Subcutaneous adipose tissue (tissue), 4 donors: Measurements from ENCODE around the gene GALNT11. TPM values are rescaled to one million over a fixed set of nuclear protein-coding genes. Genes with fewer than 3 reads are reported as not detected.

Experiments used
- CTCF ChIP-seq: fragments of 450-650 bp; IDR thresholded peaks from one replicate; pipeline ENCODE4 v1.5.1; 2016; ENCODE audit warnings: low read depth, mild to moderate bottlenecking, control low read depth, antibody characterized with exemption, moderate library complexity
- total RNA-seq, 4 donors: library from RNA; depleted of rRNA; stranded (reverse); fragments of >200 nt; gene quantifications; one replicate each; pipeline ENCODE4 v1.1.0, GENCODE V29; 2016

GALNT11 gene
- total RNA-seq, result 10 to 100 TPM; 42.6 to 55.9 (median 48.4) TPM

- no peak for TF ChIP-seq CTCF
Measured at GRCh38 chr7:152025077-152025936, at the start of gene GALNT11. Gene GALNT11, plus strand, starts transcription at chr7:152025674. Its CDS starts 68,554 bp downstream, at chr7:152094228.

- TF ChIP-seq CTCF, result no peak
Measured at GRCh38 chr7:151978616-151979015, 46.9 kb upstream of the GALNT11 start.

GRCh38 chr7:151981223-151981622 is 44.3 kb upstream of the GALNT11 start:
- TF ChIP-seq CTCF, result no peak

- no peak for TF ChIP-seq CTCF
Measured at GRCh38 chr7:151982806-151983205, 42.7 kb upstream of the GALNT11 start.

GRCh38 chr7:151984612-151985011 is 40.9 kb upstream of the GALNT11 start:
- TF ChIP-seq CTCF, result no peak

GRCh38 chr7:151987748-151988529 is 37.5 kb upstream of the GALNT11 start:
- no peak for TF ChIP-seq CTCF

- no peak for TF ChIP-seq CTCF
Measured at GRCh38 chr7:151992375-151992774, 33.1 kb upstream of the GALNT11 start.
